MM.1S (cell line): Measurements from ENCODE around the gene TENT4B.

Experiments
- CTCF ChIP-seq: fragments of 300-600 bp; sonication (generic); IDR thresholded peaks from 2 replicates; pipeline ENCODE4 v1.5.1; 2016; ENCODE audit warnings: antibody characterized with exemption, low read length, mixed read lengths
- EZH2 ChIP-seq: fragments of 300-600 bp; sonication (generic); optimal IDR thresholded peaks from 2 replicates; pipeline ENCODE3; 2017; ENCODE audit warnings: low read depth, mild to moderate bottlenecking, antibody characterized with exemption, low read length, mixed read lengths

GRCh38 chr16:50153596-50154419 lies 702 bp downstream of the TENT4B start:
- TF ChIP-seq CTCF (no peak), EZH2 (no peak)
